Mesenchymal stem cell (in vitro differentiated cells and primary cell): ENCODE results near the gene FARS2.
A peak's percentile ranks its signal among the peaks of the same experiment; 100 is the strongest.

Experiments
- DNase-seq: peaks from one replicate; pipeline ENCODE4 v3.0.0-alpha.2; 2013
- H2AFZ ChIP-seq: one replicate; pipeline ENCODE4 v1.6.1; 2013; ENCODE audit warnings: low read depth, mild to moderate bottlenecking, control low read depth, inconsistent platforms, low read length, moderate library complexity
- H2AK5ac ChIP-seq: 2 replicates; pipeline ENCODE4 v1.6.1; 2013; ENCODE audit warnings: low read length, moderate library complexity, mild to moderate bottlenecking, inconsistent platforms; ENCODE audit not compliant: severe bottlenecking
- H2BK120ac ChIP-seq: one replicate; pipeline ENCODE4 v1.6.1; 2013; ENCODE audit warnings: low read depth, mild to moderate bottlenecking, inconsistent platforms, low read length, moderate library complexity
- H2BK12ac ChIP-seq, 2 experiments: one replicate each; pipeline ENCODE4 v1.6.1; 2013; ENCODE audit warnings: inconsistent platforms in 2 of 2, low read length in 2 of 2, mild to moderate bottlenecking in 2 of 2, moderate library complexity in 2 of 2, control low read depth in 1 of 2
- H2BK15ac ChIP-seq: one replicate; pipeline ENCODE4 v1.6.1; 2013; ENCODE audit warnings: mild to moderate bottlenecking, low read depth, inconsistent platforms; ENCODE audit not compliant: poor library complexity, severe bottlenecking
- H2BK5ac ChIP-seq: 2 replicates; pipeline ENCODE4 v1.6.1; 2013; ENCODE audit warnings: low read depth, mild to moderate bottlenecking, low read length, control low read depth, inconsistent platforms; ENCODE audit not compliant: poor library complexity, severe bottlenecking
- H3K14ac ChIP-seq, 2 experiments: one replicate each; pipeline ENCODE4 v1.6.1; 2013; ENCODE audit warnings: inconsistent platforms in 2 of 2, low read length in 2 of 2, control low read depth in 1 of 2, mild to moderate bottlenecking in 1 of 2, moderate library complexity in 1 of 2
- H3K18ac ChIP-seq, 2 experiments: one replicate each; pipeline ENCODE4 v1.6.1; 2013; ENCODE audit warnings: inconsistent platforms in 2 of 2, low read length in 2 of 2, control low read depth in 1 of 2, low read depth in 1 of 2, mild to moderate bottlenecking in 1 of 2
- H3K23ac ChIP-seq, 2 experiments: one replicate each; pipeline ENCODE4 v1.6.1; 2013; ENCODE audit warnings: inconsistent platforms in 2 of 2, low read length in 2 of 2, mild to moderate bottlenecking in 2 of 2, moderate library complexity in 2 of 2, control low read depth in 1 of 2
- H3K27ac ChIP-seq: 2 replicates; pipeline ENCODE4 v1.5.1; 2013; ENCODE audit warnings: mild to moderate bottlenecking, moderate library complexity, low read length, control low read depth, inconsistent platforms; ENCODE audit not compliant: poor library complexity, severe bottlenecking
- H3K27me3 ChIP-seq, 2 experiments: 2 replicates each; pipeline versions ENCODE4 v1.6.1 to v1.7.0; 2013; ENCODE audit warnings: low read length in 2 of 2, mild to moderate bottlenecking in 2 of 2, moderate library complexity in 2 of 2, control low read depth in 1 of 2, inconsistent platforms in 1 of 2; ENCODE audit not compliant: control insufficient read depth in 1 of 2, insufficient read depth in 1 of 2
- H3K36me3 ChIP-seq, 2 experiments: 2 replicates each; pipeline versions ENCODE4 v1.6.1 to v1.7.0; 2013; ENCODE audit warnings: low read length in 2 of 2, control low read depth in 1 of 2, inconsistent platforms in 1 of 2, low read depth in 1 of 2, mild to moderate bottlenecking in 1 of 2; ENCODE audit not compliant: insufficient read depth in 2 of 2, control insufficient read depth in 1 of 2
- H3K4ac ChIP-seq, 2 experiments: one replicate each; pipeline ENCODE4 v1.6.1; 2013; ENCODE audit warnings: inconsistent platforms in 2 of 2, low read length in 2 of 2, mild to moderate bottlenecking in 2 of 2, moderate library complexity in 2 of 2, control low read depth in 1 of 2, low read depth in 1 of 2
- H3K4me1 ChIP-seq: 2 replicates; pipeline ENCODE4 v1.6.1; 2013; ENCODE audit warnings: low read depth, low read length, control low read depth; ENCODE audit not compliant: control insufficient read depth, insufficient read depth
- H3K4me2 ChIP-seq: 2 replicates; pipeline ENCODE4 v1.6.1; 2013; ENCODE audit warnings: low read length, mild to moderate bottlenecking, inconsistent platforms; ENCODE audit not compliant: poor library complexity, severe bottlenecking
- H3K4me3 ChIP-seq, 2 experiments: 2 replicates each; pipeline versions ENCODE4 v1.5.1 to v1.7.0; 2013; ENCODE audit warnings: low read length in 2 of 2, mild to moderate bottlenecking in 2 of 2, control low read depth in 1 of 2, low read depth in 1 of 2; ENCODE audit not compliant: insufficient read depth in 1 of 2
- H3K79me1 ChIP-seq: replicated peaks from 2 replicates; pipeline ENCODE4 v1.6.1; 2013; ENCODE audit warnings: mild to moderate bottlenecking, control low read depth, low read length, inconsistent platforms; ENCODE audit not compliant: poor library complexity, severe bottlenecking
- H3K9ac ChIP-seq: 2 replicates; pipeline ENCODE4 v1.7.0; 2013; ENCODE audit warnings: mild to moderate bottlenecking, low read length, moderate library complexity
- H3K9me3 ChIP-seq: 2 replicates; pipeline ENCODE4 v1.7.0; 2013; ENCODE audit warnings: mild to moderate bottlenecking, low read length; ENCODE audit not compliant: control insufficient read depth
- H4K8ac ChIP-seq: one replicate; pipeline ENCODE4 v1.6.1; 2013; ENCODE audit warnings: inconsistent platforms, mild to moderate bottlenecking, low read length, moderate library complexity
- H4K91ac ChIP-seq: one replicate; pipeline ENCODE4 v1.6.1; 2013; ENCODE audit warnings: mild to moderate bottlenecking, low read length, inconsistent platforms
- WGBS: methylation state at CpG from one replicate; pipeline ENCODE4 v1.1.7; 2013; ENCODE audit warnings: mixed read lengths; 5-methylcytosine and 5-hydroxymethylcytosine counted together

The FARS2 gene

DNA sequence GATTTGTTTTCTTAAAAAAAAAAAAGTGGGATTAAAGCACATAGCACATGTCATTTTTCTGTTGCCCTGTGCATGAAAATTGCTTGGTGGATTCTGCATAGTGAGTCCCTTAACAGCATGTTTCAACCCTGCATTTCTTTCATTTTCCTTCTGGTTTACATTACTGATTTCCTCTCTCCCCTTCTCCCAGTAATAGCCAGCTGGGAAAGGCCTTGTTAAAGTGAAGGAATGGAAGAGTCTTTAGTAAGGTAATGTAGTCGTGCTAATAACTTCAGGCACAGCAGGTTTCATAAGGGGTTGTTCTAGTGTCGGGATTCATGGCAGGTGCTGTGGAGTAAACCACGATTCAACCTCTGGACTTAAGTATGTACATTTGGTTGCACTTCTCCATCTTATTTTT, 202.4 kb downstream of the FARS2 start:
- H3K9me3 ChIP-seq = no peaks in the 10 kb centered on the region
- DNase-seq = no peak
- no peak overlapping the region for H3K18ac ChIP-seq
- no peak overlapping the region for H3K4me3 ChIP-seq
- H4K91ac ChIP-seq = no peak overlapping the region
- H2BK12ac ChIP-seq = no peak overlapping the region
- no CpG with 5 or more reads among the region's 3 CpGs for WGBS
- H3K27ac ChIP-seq = no peak overlapping the region
- no peak overlapping the region for H3K4ac ChIP-seq
- no peak overlapping the region for H2BK120ac ChIP-seq
- H2AFZ ChIP-seq = no peak overlapping the region
- H3K27me3 ChIP-seq = no peaks in the 10 kb centered on the region
- no peak overlapping the region for H2BK5ac ChIP-seq
- H3K79me1 ChIP-seq = no peaks in the 10 kb centered on the region
- H3K4me1 ChIP-seq = peaks cover 10% of the 10 kb centered on the region
- no peak overlapping the region for H3K14ac ChIP-seq
- H3K36me3 ChIP-seq = no peaks in the 10 kb centered on the region
- no peak overlapping the region for H2AK5ac ChIP-seq
- H3K23ac ChIP-seq = no peak overlapping the region
- no peak overlapping the region for H4K8ac ChIP-seq
- no peak overlapping the region for H3K9ac ChIP-seq
- H3K4me2 ChIP-seq = no peak overlapping the region
- no peak overlapping the region for H2BK15ac ChIP-seq

DNA sequence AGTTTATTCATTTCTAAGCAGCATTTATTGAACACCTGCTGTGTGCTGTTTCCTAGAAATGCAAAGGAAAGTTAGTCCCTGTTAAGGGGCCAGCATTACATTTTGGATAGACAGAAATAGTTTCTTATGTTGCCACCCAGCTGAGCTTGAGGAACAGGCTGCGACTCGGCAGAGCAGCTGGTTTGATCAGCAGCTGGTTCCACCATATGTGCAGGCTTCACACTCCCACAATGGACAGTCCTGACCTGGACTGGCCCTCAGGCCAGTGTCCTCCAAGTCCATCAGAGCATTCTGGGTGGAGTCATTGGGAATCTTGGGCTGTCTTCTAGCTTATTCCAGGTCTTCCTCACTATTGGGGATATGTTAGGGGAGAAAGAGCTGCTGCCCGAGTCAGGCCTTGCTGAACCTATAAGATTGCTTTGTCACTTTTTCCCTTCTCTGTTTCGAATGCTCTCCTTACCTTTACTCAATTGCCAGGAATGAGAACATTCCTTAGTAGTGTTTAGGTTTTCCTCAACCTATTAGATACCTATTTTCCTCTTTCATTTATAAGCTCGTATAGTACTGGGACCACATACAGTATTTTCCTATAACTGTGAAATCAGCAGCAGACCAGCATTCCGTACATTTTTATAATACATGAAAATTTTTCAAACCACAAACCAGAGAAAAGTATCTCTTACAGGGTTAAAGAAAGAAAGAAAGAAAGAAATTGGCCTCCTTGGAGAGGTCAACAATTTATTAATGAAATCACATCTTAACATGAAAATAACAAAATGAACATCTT, 203.0 kb downstream of the FARS2 start:
- H3K36me3 ChIP-seq = no peaks in the 10 kb centered on the region

DNA sequence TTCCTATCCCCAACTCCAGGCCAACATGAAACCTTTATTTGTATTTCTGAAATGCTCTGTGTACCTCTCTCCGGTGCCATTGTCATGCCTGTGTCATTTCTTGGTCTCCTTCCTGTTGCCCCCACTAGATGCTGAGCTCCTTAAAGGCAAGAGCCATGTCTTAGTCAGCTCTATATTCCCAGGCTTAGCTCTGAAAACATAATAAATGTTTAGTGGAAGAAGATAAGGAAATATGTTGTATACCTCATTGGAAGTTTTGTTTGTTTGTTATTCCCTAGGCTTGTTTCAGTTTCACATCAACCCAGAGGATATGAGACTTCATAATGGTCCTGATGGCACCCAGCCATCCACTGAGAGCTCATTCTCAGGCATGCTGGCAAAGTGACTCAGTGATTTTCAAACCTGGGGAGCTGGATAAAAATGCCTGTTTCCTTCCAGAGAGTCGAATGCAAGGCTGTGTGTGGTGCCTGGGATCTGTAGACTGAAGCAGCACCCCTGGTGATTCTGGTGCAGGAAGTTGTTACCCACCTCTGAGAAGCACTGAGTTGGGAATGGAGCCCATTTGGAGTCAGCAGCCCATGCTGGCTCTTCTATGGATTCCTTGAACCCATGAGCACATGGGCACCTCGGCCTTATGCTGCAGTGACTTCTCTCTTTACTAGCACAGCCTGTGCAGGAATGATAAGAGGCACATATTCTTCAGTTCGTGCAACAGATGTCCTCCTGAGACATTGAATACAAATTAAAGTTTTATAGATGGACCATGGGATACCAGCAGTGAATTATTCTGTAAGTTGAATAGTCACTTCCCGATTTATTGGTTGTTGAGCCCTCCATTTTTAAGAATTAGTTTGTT, 205.2 kb downstream of the FARS2 start:
- peak; percentile 86 for DNase-seq
- Histone ChIP-seq H3K79me1 (peaks cover 4% of the 10 kb centered on the region), H2AK5ac (peak overlapping the region; percentile 88), H3K14ac (no peak overlapping the region), H3K9me3 (no peaks in the 10 kb centered on the region), H3K4me3 (no peak overlapping the region), H3K9ac (no peak overlapping the region), H3K23ac (no peak overlapping the region), H2BK5ac (no peak overlapping the region), H3K4me1 (peaks cover 12% of the 10 kb centered on the region), H3K27me3 (no peaks in the 10 kb centered on the region), H3K4ac (peak overlapping the region in 1 of 2 experiments; percentile 75), H2AFZ (no peak overlapping the region), H2BK15ac (peak overlapping the region; percentile 48), H3K18ac (peak overlapping the region in 1 of 2 experiments; percentile 86), H2BK120ac (no peak overlapping the region), H3K4me2 (no peak overlapping the region), H4K91ac (peak overlapping the region; percentile 27), H3K36me3 (no peaks in the 10 kb centered on the region), H2BK12ac (peak overlapping the region; percentile 59 to 77), H3K27ac (peak overlapping the region; percentile 46), H4K8ac (peak overlapping the region; percentile 61)
- WGBS = 83% methylated on average over 5 of the region's 5 CpGs

More for the DNA sequence above, 203.0 kb downstream of the FARS2 start:
- peak overlapping the region; percentile 71 for H3K27ac ChIP-seq
- H2BK12ac ChIP-seq = peak overlapping the region; percentile 6 to 60
- peak overlapping the region in 1 of 2 experiments; percentile 70 for H3K18ac ChIP-seq
- no peaks in the 10 kb centered on the region for H3K9me3 ChIP-seq
- peaks cover 13% of the 10 kb centered on the region for H3K4me1 ChIP-seq
- peak overlapping the region in 1 of 2 experiments; percentile 75 for H3K14ac ChIP-seq
- DNase-seq = peak; percentile 22
- H3K4ac ChIP-seq = peak overlapping the region in 1 of 2 experiments; percentile 43
- H3K4me3 ChIP-seq = no peak overlapping the region
- H2AK5ac ChIP-seq = peak overlapping the region; percentile 20
- H4K8ac ChIP-seq = no peak overlapping the region
- 84% methylated on average over 4 of the region's 6 CpGs for WGBS
- H2BK15ac ChIP-seq = no peak overlapping the region
- peak overlapping the region in 1 of 2 experiments; percentile 68 for H3K23ac ChIP-seq
- peaks cover 4% of the 10 kb centered on the region for H3K79me1 ChIP-seq
- peak overlapping the region; percentile 31 for H3K4me2 ChIP-seq
- no peak overlapping the region for H3K9ac ChIP-seq
- no peak overlapping the region for H2BK5ac ChIP-seq
- no peaks in the 10 kb centered on the region for H3K27me3 ChIP-seq
- no peak overlapping the region for H2BK120ac ChIP-seq
- no peak overlapping the region for H4K91ac ChIP-seq
- no peak overlapping the region for H2AFZ ChIP-seq

DNA sequence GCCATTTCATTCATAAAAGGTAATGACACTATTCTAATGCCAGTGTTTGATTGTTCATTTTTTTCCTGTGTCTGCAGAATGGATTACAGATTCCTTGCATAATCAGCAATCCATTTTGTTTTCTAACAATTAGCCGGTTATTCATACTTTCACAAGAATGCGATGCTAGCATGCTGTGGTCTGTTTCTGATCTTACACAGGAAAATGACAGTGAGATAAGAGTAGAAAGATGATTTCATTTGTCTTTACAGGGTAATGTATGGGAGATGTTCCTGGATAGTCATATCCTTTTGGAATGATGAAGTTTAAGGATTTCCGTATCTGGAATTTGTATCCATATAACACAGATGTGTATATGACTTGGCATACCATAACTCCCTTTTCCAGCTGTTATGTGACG, 207.3 kb downstream of the FARS2 start:
- H3K14ac ChIP-seq = no peak overlapping the region
- H4K91ac ChIP-seq = no peak overlapping the region
- 71% methylated on average over 3 of the region's 4 CpGs for WGBS
- no peak overlapping the region for H3K4ac ChIP-seq
- H3K23ac ChIP-seq = peak overlapping the region in 1 of 2 experiments; percentile 71
- peak; percentile 55 for DNase-seq
- no peak overlapping the region for H3K9ac ChIP-seq
- peak overlapping the region in 1 of 2 experiments; percentile 73 for H3K18ac ChIP-seq
- no peak overlapping the region for H2AK5ac ChIP-seq
- H3K27me3 ChIP-seq = no peaks in the 10 kb centered on the region
- no peak overlapping the region for H2BK120ac ChIP-seq
- no peak overlapping the region for H2AFZ ChIP-seq
- H3K4me2 ChIP-seq = no peak overlapping the region
- no peak overlapping the region for H3K27ac ChIP-seq
- peaks cover 17% of the 10 kb centered on the region for H3K4me1 ChIP-seq
- no peak overlapping the region for H4K8ac ChIP-seq
- no peaks in the 10 kb centered on the region for H3K9me3 ChIP-seq
- peaks cover 4% of the 10 kb centered on the region for H3K79me1 ChIP-seq
- H2BK5ac ChIP-seq = no peak overlapping the region
- H3K36me3 ChIP-seq = no peaks in the 10 kb centered on the region
- no peak overlapping the region for H2BK15ac ChIP-seq
- no peak overlapping the region for H2BK12ac ChIP-seq
- no peak overlapping the region for H3K4me3 ChIP-seq
